GM18520 (cell line): ENCODE data around the gene MTNR1B.

Source experiments
- ATAC-seq: cut with Tn5 transposase; IDR thresholded peaks from one replicate; pipeline ENCODE4 v1.9.1; 2021; ENCODE audit not compliant: unreplicated experiment

Gene MTNR1B

GRCh38 chr11:92977401-92977800 is 8.0 kb downstream of the MTNR1B start:
- ATAC-seq, result no peak

- ATAC-seq, result no peak
Measured at GRCh38 chr11:92978271-92979111, 9.0 kb downstream of the MTNR1B start.

DNA sequence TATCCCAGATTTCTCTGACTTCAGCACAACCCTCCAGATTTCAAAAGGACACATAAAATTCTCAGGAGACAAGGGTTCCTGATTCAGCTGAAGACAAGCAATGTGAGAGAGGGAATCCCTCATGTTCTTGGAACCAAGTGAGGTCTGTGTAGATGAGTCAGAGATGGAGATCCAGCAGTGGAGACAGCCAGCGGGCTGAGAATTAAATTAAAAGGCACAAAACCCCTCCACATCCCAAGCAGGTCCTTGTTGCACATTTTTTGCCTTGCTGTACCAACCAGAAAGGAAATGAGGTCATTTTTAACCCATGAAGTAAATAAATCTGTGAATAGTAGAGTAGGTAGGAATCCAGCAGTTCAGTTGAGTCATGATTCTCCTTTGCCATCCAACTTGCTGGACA is 9.7 kb downstream of the MTNR1B start:
- ATAC-seq, result no peak

GRCh38 chr11:92980312-92980711 is 10.9 kb downstream of the MTNR1B start:
- no peak for ATAC-seq

DNA sequence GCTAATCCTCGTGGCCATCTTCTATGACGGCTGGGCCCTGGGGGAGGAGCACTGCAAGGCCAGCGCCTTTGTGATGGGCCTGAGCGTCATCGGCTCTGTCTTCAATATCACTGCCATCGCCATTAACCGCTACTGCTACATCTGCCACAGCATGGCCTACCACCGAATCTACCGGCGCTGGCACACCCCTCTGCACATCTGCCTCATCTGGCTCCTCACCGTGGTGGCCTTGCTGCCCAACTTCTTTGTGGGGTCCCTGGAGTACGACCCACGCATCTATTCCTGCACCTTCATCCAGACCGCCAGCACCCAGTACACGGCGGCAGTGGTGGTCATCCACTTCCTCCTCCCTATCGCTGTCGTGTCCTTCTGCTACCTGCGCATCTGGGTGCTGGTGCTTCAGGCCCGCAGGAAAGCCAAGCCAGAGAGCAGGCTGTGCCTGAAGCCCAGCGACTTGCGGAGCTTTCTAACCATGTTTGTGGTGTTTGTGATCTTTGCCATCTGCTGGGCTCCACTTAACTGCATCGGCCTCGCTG is 12.1 kb downstream of the MTNR1B start:
- ATAC-seq, result no peak

DNA sequence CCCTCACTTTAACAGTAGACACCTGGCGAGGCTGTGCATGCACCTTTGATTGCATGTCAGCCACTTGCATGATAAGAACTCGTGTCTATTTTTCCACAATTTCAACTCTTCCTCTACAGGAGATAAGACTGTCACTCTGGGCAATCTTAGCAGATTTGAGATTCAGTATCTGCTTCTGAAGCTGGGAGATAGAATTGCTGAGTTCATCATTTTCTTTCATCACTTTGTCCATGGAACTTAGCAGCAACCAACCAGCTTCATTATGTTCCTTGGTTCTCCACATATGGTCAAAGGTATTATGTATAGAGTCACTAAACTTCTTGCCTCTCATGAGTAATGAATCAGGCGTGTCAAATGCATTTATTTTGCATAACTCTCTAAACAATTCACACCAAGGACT is 17.1 kb downstream of the MTNR1B start:
- no peak for ATAC-seq

DNA sequence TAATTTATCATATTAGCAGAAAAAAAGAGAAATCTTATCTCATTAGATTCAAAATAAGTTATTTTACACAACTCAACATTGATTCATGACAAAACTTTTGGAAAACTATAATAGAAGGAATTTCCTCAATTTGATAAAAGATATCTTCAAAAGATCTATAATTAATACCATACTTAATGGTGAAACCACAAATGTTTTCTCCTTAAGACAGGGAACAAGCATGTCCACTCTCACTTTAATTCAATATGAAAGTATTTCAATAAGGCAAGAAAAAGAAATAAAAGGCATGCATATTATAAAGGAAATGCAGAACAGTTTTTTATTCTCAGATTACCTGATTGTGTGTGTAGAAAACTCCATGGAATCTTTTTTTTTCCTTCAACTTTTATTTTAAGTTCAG is 23.6 kb downstream of the MTNR1B start:
- no peak for ATAC-seq

DNA sequence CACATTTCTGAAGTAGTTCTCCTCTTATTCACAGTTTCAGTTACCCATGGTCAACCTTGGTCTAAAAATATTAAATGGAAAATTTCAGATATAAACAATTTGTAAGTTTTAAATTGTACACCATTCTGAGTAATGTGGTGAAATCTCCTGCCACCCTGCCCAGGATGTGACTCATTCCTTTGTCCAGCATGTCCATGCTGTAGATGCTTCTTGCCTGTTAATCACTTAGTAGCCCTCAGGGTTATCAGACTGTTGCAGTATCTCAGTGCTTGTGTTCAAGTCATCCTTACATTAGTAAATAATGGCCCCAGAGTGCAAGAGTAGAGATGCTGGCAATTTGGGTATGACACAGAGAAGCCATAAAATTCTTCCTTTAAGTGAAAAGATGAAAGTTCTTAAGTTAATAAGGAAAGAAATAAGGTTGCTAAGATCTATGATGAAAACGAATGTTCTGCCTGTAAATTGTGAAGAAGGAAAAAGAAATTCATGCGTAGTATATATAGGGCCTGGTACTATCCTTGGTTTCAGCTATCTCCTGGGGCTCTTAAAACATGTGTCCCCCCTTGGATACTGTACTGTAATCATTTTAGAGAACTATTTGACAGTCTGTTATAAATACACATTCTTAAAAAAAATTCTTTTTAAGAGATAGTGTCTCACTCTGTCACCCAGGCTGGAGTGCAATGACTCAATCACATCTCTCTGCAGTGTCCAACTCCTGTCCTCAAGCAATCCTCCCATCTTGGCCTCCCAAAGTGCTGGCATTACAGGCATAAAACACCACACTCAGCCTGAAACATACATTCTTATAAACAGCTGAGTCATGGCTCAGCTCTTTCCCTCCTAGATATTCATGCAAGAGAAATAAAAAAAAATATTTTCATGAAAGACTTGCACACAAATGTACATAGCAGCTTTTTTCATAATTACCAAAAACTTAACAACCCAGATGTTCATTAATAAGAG is 31.3 kb downstream of the MTNR1B start:
- ATAC-seq, result no peak

DNA sequence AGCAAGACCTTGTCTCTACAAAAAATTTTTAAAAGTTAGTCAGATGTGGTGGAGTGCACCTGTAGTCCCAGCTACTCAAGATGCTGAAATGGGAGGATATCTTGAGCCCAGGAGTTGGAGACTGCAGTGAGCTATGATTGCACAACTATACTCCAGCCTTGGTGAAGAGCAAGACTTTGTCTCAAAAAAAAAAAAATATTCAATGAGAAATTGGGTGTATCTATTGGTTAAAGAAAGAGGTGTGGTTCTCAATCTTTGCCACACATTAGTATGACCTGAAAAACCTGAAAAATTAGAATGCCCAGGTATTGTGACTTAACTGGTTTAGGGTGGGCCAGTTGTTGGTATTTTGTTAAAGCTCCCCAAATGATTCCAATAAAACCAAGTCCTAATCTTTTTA is 32.4 kb downstream of the MTNR1B start:
- no peak for ATAC-seq

DNA sequence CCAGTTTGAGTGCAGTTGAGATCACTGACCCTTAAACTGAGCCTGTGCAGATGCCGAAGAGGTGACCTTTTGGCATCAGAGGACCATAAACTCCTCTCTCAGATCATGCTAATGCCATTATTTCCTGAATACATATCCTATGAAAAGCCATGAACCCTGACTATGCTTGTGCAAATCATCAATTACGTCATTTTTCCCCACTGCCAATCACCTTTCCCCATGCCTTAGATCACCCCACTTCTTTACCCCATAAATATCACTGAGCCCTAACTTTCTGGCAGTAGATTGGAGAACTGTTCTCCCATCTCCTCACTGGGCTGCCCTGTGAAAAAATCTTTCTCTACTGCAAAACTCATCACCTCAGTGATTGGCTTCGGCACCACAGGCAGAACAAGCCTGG is 32.9 kb downstream of the MTNR1B start:
- ATAC-seq, result no peak

DNA sequence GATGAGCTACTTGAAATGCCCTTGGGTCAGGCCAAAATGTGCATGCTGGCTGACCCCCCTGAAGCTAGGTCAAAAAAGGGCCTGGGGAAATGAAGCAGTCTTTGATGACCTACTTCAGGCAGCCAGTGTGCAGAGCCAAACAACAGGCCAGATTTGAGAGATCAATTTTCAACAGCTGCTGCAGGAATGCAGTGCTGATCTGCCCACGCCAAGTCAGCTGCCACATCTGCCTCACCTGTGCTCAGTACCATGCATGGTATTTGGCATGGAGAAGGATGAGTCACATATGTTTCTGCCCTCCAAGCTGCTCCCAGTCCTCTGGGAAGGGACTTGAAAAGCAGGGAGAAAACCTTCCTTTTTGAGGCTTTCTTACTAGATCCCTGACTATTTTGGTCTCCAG is 35.8 kb downstream of the MTNR1B start:
- ATAC-seq, result no peak

GRCh38 chr11:93013646-93014045 is 44.2 kb downstream of the MTNR1B start:
- no peak for ATAC-seq

DNA sequence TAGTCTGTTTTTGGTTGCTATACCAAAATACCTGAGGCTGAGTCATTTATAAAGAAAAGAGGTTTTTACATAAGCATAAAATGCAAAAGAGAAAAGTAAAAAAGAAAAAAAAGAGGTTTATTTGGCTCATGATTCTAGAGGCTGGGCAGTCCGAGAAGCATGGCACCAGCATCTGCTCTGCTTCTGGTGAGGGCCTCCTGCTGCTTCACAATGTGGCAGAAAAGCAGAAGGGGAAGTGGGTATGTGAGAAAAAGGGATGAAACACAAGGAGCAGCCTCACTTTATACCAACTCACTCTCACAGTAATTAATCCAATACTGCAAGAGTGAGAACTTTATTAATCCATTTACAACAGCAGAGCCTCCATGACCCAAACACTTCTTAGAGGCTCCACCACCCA is 47.1 kb downstream of the MTNR1B start:
- ATAC-seq, result no peak

- no peak for ATAC-seq
Measured at GRCh38 chr11:93017821-93018690, 48.6 kb downstream of the MTNR1B start.

GRCh38 chr11:93020248-93021046 is 51.0 kb downstream of the MTNR1B start:
- no peak for ATAC-seq

- no peak for ATAC-seq
Measured at GRCh38 chr11:93024369-93024768, 54.9 kb downstream of the MTNR1B start.

GRCh38 chr11:93025558-93026255 is 56.3 kb downstream of the MTNR1B start:
- no peak for ATAC-seq

DNA sequence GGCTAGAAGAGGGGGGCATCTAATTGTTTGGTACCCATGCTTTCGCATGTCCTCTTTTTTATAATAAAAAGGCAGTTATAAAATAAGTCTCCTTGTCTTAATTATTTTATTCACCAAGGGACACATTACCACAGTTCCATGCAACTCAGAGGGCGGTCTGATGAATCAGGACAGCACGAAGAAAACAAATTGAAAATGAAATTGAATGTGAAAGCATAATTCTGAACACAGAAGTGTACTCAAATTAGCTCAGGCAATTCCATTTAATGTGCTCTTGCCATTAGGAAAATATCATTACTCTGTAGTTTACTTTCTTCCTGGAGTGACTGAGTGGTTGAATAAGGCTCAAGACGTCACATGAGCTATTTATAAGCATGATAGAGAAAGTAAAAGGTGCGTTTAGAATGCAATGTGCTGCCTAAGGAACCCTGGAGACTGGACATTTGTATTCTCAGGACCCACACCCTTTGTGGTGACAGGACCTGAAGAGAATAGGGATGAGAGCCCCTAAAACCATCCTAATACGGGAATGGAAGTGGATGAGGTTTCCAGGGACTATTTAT is 59.6 kb downstream of the MTNR1B start:
- peak; percentile 80 for ATAC-seq

- no peak for ATAC-seq
Measured at GRCh38 chr11:93031386-93031785, 61.9 kb downstream of the MTNR1B start.
